Stimulated activated naive CD4-positive, alpha-beta T cell (primary cell): ENCODE results near the gene SIRT7.

Source experiments
- DNase-seq, 6 experiments: peaks; one replicate each; lab custom pipeline; 2025; lab: John Stamatoyannopoulos, UW

Gene SIRT7

GRCh38 chr17:81931557-81932332 lies 13.8 kb upstream of the SIRT7 start:
- no peak for DNase-seq

- DNase-seq, result no peak
Measured at GRCh38 chr17:81931189-81931556, 13.2 kb upstream of the SIRT7 start.

GRCh38 chr17:81930142-81931125 lies 12.5 kb upstream of the SIRT7 start:
- DNase-seq, result no peak

GRCh38 chr17:81929253-81930141 lies 11.5 kb upstream of the SIRT7 start:
- no peak for DNase-seq

GRCh38 chr17:81928544-81929252 lies 10.7 kb upstream of the SIRT7 start:
- DNase-seq, result peak in 1 of 6 experiments; percentile 31

GRCh38 chr17:81927653-81928543 lies 9.9 kb upstream of the SIRT7 start, which contains the start of gene MAFG:
Gene MAFG, minus strand, starts transcription at chr17:81927735. Its CDS starts 4,550 bp downstream, at chr17:81923185.
- peak; percentile 75 to 89 (median 85) for DNase-seq

- no peak for DNase-seq
Measured at GRCh38 chr17:81927152-81927652, 9.2 kb upstream of the SIRT7 start.

GRCh38 chr17:81926451-81927151 lies 8.6 kb upstream of the SIRT7 start:
- DNase-seq, result peak; percentile 25 to 55 (median 36)

- DNase-seq, result no peak
Measured at GRCh38 chr17:81925860-81926450, 8.0 kb upstream of the SIRT7 start.

- DNase-seq, result peak in 1 of 6 experiments; percentile 11
Measured at GRCh38 chr17:81924557-81925532, 6.9 kb upstream of the SIRT7 start.

- no peak for DNase-seq
Measured at GRCh38 chr17:81923302-81924260, 5.6 kb upstream of the SIRT7 start.

GRCh38 chr17:81922566-81923301 lies 4.8 kb upstream of the SIRT7 start:
- DNase-seq, result no peak

- DNase-seq, result no peak
Measured at GRCh38 chr17:81921996-81922565, 4.1 kb upstream of the SIRT7 start.

- DNase-seq, result no peak
Measured at GRCh38 chr17:81921537-81921862, 3.5 kb upstream of the SIRT7 start.
